Measurements from ENCODE around the gene LRP3.
A peak's percentile ranks its signal among the peaks of the same experiment; 100 is the strongest.
"Not testable (repeated sequence)": the region's sequence is repeated elsewhere in the genome, so short reads cannot be mapped to it uniquely, and the experiment has no call there.

The LRP3 gene

DNA sequence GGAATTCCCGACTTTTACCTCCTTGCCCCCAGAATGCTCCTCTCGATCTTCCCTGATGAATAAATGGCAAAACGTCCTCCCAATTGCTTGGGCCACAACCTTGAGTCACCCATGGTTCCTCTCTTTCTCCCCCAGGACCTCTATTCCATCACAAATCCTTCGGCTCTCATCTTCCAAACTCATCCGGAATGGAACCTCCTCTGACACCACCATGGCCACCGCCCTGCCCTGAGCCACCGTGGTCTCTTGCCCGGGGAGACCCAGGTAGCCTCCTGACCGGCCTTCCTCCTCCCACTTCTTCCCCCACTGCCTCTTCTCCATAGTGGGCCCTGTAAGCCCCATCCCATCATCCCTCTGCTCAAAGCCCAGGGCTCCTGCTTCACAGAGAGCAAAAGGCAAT, 26.6 kb downstream of the LRP3 start:
- no peak for DNase-seq

DNA sequence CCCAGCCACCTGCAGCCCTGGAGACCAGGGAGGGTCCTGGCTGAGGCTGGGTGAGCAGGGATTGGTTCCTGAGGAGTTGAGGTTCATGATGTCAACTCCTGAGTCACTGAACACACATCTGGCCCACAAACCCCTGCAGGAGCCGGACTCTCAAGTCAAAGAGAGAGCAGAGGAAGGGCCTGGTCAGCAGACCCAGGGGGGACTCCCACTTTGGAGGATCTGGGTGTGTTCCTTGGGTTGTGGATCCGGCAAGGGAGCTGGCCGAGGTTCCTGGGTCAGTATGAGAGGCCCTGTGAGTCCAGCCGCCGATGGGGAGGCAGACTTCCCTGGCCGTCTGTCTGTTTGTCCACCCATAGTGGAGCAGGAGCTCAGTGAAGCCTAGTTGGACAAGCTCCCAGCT, 27.5 kb downstream of the LRP3 start:
- no peak for DNase-seq

GRCh38 chr19:33222255-33222654, 28.1 kb downstream of the LRP3 start:
- not testable (repeated sequence) for DNase-seq

GRCh38 chr19:33224694-33225457, 30.7 kb downstream of the LRP3 start:
- DNase-seq, result no peak

DNA sequence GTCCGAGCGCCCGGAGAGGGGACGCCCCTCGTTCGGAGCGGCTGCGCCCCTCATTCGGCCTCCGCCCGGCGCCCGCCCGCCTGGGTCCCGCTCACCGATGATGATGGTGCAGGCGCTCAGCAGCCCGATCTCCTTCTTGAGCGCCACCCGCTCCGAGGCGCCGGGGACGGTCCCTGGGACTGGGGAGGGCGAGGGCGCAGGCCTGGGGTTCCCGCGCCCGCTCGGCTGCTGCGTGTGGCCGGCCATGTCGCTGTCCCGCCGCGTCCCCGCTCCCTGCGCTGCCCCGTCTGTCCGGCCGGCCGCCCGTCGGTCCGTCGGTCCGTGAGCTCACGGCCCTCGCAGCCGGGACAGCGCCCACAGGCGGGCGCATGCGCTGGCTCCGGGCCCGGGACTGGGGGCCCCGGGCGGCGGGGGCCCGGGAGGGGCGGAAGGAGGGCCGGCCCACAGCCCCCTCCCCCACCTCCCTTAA, 31.4 kb downstream of the LRP3 start, which contains the start of gene SLC7A10:
Gene SLC7A10 (minus strand): TSS at position 393 of the 469 bp plus-strand sequence. CDS start 147 bp downstream, at position 246.
- DNase-seq, result no peak

GRCh38 chr19:33226550-33227241, 32.6 kb downstream of the LRP3 start:
- no peak for DNase-seq

DNA sequence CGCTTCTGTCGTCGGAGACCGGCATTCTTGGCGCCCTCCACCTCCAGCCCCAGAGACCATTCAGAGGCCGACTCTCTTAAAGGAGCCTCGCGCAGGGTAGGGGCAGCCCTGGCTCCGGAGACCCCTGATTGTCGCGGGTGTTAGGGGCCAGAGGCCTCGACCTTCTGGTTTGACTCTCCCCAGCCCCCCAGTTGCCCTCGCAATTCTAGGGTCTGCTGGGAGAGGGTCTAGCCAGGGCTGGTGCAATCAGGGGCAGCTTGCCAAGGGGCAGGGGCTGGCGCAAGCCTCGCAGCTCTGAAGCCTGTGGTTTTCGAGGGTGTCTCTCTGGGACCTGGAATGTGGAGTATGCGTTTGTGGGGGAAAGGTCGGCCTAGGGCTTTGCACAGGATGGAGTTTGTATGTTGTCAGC, 33.1 kb downstream of the LRP3 start:
- DNase-seq, result no peak

DNA sequence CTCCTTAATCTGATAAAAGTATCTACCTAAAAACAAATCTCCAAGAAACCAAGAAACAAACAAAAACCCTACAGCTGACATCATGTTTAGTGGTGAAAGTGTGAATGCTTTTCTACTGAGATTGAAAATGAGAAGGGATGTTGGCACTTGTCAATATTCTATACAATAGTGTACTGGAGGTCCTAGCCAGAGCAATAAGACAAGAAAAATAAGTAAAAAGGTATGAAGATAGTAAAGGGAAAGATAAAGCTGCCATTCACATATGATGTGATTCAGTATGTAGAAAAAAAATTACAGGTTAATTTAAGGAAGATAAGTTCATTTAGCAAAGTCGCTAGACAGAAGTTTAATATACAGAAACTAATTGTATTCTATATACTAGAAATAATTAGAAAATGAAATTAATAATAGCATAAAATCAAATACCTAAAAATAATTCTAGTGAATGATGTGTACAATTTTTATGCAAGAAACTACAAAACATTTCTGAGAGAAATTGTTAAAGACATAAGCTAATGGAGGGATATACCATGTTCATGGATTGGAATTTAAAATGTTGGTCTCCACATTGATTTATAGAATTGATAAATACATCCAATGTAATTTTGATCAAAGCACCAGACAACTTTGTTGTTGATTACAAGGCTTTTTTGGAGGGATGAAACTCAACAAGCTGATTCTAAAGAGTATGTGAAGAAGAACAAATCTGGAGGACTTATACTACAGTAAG, 33.9 kb downstream of the LRP3 start:
- DNase-seq, result no peak

GRCh38 chr19:33229962-33230361, 35.8 kb downstream of the LRP3 start:
- DNase-seq, result no peak

GRCh38 chr19:33231511-33231910, 37.4 kb downstream of the LRP3 start:
- no peak for DNase-seq

- DNase-seq, result no peak
Measured at GRCh38 chr19:33232656-33233055, 38.5 kb downstream of the LRP3 start.

GRCh38 chr19:33233056-33233873, 39.1 kb downstream of the LRP3 start:
- no peak for DNase-seq

DNA sequence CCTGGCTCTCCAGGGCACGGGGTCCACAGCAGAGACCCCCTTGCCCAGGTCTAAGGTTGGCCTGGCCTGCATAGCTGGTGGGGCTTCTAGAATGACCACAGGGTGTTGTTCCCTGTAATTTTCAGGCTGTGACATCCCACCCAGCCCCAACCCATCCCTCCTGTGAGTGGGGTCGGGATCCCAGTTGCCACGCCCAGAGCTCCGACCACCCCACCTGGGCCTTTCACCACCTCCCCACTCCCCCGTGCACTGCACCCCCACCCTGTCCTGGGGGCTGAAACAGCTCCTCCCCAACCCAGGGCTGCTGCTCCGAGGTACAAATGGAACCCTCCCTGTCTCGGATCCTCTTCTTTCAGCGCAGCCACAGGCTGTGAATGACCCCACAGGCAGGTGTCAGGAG, 40.0 kb downstream of the LRP3 start:
- no peak for DNase-seq

DNA sequence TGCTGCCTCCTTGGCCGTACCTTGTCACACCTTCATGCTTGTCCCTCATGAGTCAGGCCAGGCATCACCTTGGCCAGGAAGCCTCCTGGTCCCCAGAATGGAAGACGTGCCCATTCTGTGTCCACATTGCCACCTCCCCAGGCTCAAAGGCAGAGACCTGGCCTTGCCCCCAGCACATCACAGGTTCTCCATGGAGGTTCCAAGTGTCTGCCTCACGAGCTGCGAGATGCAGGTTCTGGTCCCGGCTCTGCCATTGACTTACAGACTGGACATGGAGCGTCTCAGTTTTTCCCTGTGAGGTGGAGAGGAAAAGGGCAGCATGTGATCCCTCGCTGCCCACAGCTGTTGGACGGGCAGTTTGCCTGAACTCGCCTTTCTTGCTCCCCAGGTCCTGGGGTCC, 40.6 kb downstream of the LRP3 start:
- no peak for DNase-seq

- DNase-seq, result peak; percentile 1
Measured at GRCh38 chr19:33235269-33235995, 41.3 kb downstream of the LRP3 start.

GRCh38 chr19:33235996-33236350, 41.8 kb downstream of the LRP3 start:
- DNase-seq, result no peak

DNA sequence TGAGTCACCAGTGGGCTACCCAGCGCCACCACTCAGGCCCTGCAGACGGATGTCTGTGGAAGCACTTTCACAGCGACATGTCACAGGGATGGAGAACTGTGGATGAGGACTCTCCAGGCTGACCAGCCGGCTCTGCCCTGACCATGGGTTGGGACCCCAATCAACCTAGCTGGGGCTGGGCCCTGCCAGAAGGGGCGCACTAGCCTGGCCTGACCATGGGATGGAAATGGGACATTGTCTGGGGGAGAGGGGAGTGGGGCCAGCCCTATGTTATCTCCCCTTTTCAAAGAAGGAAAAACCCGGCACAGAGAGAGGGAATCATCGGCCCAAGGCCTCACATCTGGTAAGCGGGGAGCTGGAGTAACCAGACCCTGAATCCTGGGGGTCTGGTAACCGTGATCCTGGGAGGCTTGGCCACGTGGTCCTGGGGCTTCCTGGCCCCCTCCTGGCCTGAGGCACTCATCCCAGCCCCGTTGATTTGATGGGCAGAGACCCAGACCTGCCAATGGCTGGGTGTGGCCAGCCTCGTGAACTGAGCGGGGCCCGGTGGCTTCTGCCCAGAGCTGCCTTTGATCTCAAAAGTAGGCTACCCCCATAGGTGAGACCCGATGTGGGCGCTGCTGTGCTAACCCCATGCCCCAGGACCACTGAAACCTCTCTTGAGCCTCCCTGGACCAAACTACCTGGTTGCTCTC, 42.7 kb downstream of the LRP3 start:
- DNase-seq, result no peak

GRCh38 chr19:33238481-33239149, 44.5 kb downstream of the LRP3 start:
- DNase-seq, result no peak

DNA sequence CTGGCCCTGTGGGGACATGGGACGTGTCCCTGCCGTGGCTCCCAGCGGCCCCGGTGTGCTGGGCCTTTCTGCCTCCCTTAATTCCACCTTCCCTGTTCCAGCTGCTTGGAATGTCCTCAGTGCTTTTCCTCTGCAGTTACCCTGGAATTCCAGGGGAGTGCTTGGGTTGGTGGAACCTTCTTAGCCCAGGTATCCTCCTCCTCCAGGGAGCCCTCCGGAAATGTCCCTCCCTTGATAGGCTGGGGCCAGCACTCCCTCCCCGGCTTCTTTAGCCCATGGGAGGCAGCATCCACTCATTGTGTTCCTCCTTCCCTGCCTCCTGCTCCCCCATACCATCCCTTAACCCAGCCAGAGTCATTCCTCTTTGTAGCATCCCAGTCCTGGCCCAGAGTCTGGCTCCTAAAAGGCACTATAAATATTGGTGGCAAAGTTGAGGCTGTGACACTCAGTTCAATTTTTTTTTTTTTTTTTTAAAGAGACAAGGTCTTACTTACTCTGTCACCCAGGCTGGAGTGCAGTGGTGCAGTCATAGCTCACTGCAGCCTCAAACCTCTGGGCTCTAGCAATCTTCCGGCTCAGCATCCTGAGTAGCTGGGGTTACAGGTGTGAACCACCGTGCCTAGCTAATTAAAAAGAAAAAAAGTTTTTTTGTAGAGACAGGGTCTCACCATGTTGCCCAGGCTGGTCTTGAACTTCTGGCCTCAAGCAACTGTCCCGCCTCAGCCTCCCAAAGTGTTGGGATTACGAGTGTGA, 45.3 kb downstream of the LRP3 start:
- no peak for DNase-seq

- DNase-seq, result no peak
Measured at GRCh38 chr19:33240181-33240771, 46.1 kb downstream of the LRP3 start.

All from NCI-H2081 treated with DMSO at 0.1 percent for 48 hours (cell line).